Gastroesophageal sphincter (tissue), 4 donors: ENCODE data around the gene ATOSB. TPM values are rescaled to one million over a fixed set of nuclear protein-coding genes. Genes with fewer than 3 reads are reported as not detected.

Experiments
- ATAC-seq: fragments of 150-250 bp; one replicate; pipeline ENCODE4 v1.9.1; 2016; ENCODE audit warnings: mild to moderate bottlenecking, moderate library complexity
- H3K27ac ChIP-seq, 4 donors: fragments of 200-600 bp; sonication (generic) in 3 of 4; 1 replicate in 3 of 4; 2 replicates in 1 of 4; pipeline ENCODE4 v1.5.1; 2016 to 2019
- H3K27me3 ChIP-seq: fragments of 200-600 bp; sonication (generic); one replicate; pipeline ENCODE4 v1.5.1; 2019
- H3K36me3 ChIP-seq, 2 donors: fragments of 200-600 bp; sonication (generic); one replicate each; pipeline ENCODE4 v1.5.1; 2019; ENCODE audit warnings: control low read depth in 1 of 2
- H3K4me1 ChIP-seq, 3 donors: fragments of 200-600 bp; sonication (generic); 1 replicate in 2 of 3; 2 replicates in 1 of 3; pipeline ENCODE4 v1.5.1; 2016 to 2019; ENCODE audit warnings: control low read depth in 2 of 3
- H3K4me3 ChIP-seq, 2 donors: fragments of 200-600 bp; sonication (generic); one replicate each; pipeline ENCODE4 v1.5.1; 2019; ENCODE audit warnings: mild to moderate bottlenecking in 1 of 2, moderate library complexity in 1 of 2
- H3K9me3 ChIP-seq, 3 donors: fragments of 200-600 bp; sonication (generic); one replicate each; pipeline ENCODE4 v1.5.1; 2017 to 2019; ENCODE audit warnings: control low read depth in 2 of 3
- EP300 ChIP-seq: sonication (generic); formaldehyde crosslinking; IDR thresholded peaks from one replicate; pipeline ENCODE4 v1.6.1; 2017; ENCODE audit warnings: antibody characterized with exemption, mild to moderate bottlenecking
- POLR2A ChIP-seq, 2 donors: fragments of 450-650 bp; IDR thresholded peaks; one replicate each; pipeline ENCODE4 v1.6.1; 2017; ENCODE audit warnings: antibody characterized with exemption in 2 of 2, mild to moderate bottlenecking in 2 of 2, moderate library complexity in 1 of 2
- POLR2AphosphoS5 ChIP-seq: sonication (generic); formaldehyde crosslinking; IDR thresholded peaks from one replicate; pipeline ENCODE4 v1.6.1; 2017; ENCODE audit warnings: antibody characterized with exemption
- WGBS, 2 donors: methylation state at CpG; one replicate each; pipeline ENCODE4 v1.1.5; 2018; ENCODE audit warnings: low coverage in 1 of 2; 5-methylcytosine and 5-hydroxymethylcytosine counted together
- total RNA-seq, 4 donors: library from RNA; depleted of rRNA; stranded (reverse); fragments of >200 nt; gene quantifications; one replicate each; pipeline ENCODE4 v1.1.0, GENCODE V29; 2016
- TF ChIP-seq, protein P1 (sequence below), 4 experiments: fragments of 200-600 bp in 2 of 4; fragments of 450-650 bp in 2 of 4; sonication (generic) in 1 of 4; IDR thresholded peaks; one replicate each; pipeline ENCODE4 v1.5.1; 2017 to 2019; ENCODE audit warnings: antibody characterized with exemption in 4 of 4, mild to moderate bottlenecking in 2 of 4, moderate library complexity in 2 of 4

ATOSB gene
- total RNA-seq, 4 donors from 2014 or later, result 13.4 to 32.6 (median 18.3) TPM

DNA sequence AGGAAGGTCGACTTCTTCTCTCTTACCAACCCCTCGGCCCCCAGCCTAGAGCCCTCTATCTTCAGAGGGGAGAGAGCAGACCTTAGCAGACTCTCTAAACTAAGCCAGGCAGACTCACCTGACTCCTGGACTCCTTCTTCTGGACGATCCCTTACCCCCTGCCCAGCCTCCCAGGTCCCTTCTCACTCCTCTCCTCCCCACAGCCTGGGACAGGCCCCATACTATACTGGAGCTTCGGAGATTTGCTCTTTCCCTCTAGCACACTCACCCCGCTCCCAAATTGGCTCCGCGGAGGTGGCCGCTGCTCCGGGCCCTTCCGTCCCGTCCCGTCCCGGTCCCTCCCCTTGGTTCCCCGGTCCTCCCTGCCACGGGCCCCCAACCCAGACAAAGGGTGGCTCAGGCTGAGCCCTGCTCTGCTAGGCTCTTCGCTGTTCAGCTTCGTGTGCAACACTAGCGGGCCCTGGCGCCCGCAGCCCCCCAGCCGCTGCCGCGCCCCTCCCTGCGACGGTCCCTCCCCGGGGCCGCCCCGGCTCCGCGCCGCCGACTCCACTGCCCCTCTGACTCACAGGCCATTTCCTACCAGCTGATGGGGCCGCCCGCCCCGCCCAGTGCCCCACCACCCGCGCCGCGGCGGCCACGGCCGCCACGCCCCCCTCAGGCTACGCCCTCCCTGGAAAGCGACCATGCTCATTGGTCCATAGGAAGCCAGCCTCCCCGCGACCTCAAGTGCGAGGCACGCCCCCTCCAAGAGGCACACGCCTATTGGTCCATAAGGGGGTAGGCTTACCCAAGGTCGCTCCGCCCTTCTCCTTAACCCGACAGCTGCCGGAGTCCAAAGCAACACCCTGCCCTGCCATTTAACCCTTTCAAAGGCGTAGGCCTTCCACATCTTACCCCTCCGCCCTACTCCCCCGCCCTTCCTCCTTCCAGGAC, 4.4 kb downstream of the ATOSB start:
- ATAC-seq, result peak; percentile 87
- Histone ChIP-seq H3K4me3 (peak overlapping the region; percentile 73 to 88), H3K27me3 (no peaks in the 10 kb centered on the region), H3K9me3 (no peaks in the 10 kb centered on the region), H3K36me3 (peaks cover 0 to 25% of the 10 kb centered on the region in 2 donors), H3K27ac (peak overlapping the region; percentile 83 to 96 (median 88)), H3K4me1 (peaks cover 10 to 65% (median 39%) of the 10 kb centered on the region in 3 donors)
- WGBS, 2 donors, result 5 to 6% methylated on average over 5 to 6 of the region's 57 CpGs
- TF ChIP-seq EP300 (no peak), POLR2AphosphoS5 (peak; percentile 66), POLR2A (IDR thresholded peaks at IDR 0.05) (peak; percentile 54 to 79)

DNA sequence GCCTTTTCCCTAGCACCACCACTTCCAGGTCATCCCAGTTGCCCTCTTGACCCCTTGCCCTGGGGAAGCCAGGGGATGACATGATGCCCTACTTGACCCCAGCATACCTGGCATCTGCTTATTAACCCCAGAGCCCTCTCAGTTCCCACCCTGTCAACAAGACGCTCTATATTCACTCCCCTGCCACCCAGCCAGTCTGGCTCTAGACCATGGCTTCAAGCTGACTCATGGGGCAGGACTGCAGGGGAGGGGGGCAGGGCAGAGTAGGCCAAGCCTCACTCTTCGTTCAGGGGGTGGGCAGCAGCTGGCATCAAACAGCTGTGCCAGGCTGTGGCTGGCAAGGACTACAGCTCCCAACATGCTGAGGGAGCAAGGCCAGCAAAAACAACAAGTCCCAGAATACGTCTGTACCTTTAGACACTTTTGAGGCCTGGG, 5.3 kb downstream of the ATOSB start:
- H3K4me3 ChIP-seq, result peak overlapping the region in 1 of 2 donors; percentile 88
- H3K36me3 ChIP-seq, result peaks cover 0 to 34% of the 10 kb centered on the region in 2 donors
- TF ChIP-seq POLR2AphosphoS5 (peak; percentile 43), POLR2A (IDR thresholded peaks at IDR 0.05) (no peak)
- peak overlapping the region in 3 of 4 donors; percentile 84 to 96 (median 91) for H3K27ac ChIP-seq
- no peak for ATAC-seq
- H3K27me3 ChIP-seq, result no peaks in the 10 kb centered on the region
- no peaks in the 10 kb centered on the region for H3K9me3 ChIP-seq
- 15% methylated on average over 3 of the region's 3 CpGs; no CpG with 5 or more reads in 1 of the 2 donors for WGBS, 2 donors
- peaks cover 10 to 60% (median 38%) of the 10 kb centered on the region in 3 donors for H3K4me1 ChIP-seq

DNA sequence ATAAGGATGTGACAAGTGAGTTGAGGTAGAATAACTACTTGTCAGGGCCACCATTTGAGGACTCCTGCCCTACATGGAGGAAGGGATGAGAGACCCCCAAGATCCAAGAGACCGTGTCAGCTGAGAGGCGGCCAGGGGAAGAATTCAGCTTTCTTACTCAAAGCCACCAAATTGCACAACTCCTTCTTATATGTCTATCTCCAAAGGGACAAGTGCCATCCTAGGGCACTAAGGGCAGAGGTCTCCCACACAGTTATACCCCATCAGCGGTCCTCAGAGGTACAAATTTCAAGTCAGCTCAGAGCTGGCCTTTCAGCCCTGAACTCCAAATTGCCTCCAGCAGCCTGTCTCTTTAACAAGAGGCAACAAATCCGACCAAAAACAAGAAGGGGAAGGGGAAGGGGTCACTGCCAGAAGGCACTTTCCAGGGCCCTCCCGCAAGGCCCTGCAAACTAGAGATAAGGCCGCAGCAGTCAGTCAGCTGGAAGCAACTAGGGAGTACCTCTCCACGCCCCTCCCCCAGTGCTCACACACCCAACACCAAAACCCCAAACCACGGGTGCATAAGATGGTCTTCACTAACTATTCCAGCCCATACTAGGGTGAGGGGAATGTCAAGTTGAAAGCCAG, 6.6 kb downstream of the ATOSB start:
- H3K9me3 ChIP-seq, result no peaks in the 10 kb centered on the region
- TF ChIP-seq POLR2A (IDR thresholded peaks at IDR 0.05), result no peak
- WGBS, 2 donors, result 76 to 80% methylated on average over 1 to 5 of the region's 8 CpGs
- H3K36me3 ChIP-seq, result peaks cover 0 to 47% of the 10 kb centered on the region in 2 donors
- no peaks in the 10 kb centered on the region for H3K27me3 ChIP-seq
- H3K4me3 ChIP-seq, result no peak overlapping the region
- H3K27ac ChIP-seq, result no peak overlapping the region
- H3K4me1 ChIP-seq, result peaks cover 1 to 50% (median 25%) of the 10 kb centered on the region in 3 donors
- ATAC-seq, result no peak

DNA sequence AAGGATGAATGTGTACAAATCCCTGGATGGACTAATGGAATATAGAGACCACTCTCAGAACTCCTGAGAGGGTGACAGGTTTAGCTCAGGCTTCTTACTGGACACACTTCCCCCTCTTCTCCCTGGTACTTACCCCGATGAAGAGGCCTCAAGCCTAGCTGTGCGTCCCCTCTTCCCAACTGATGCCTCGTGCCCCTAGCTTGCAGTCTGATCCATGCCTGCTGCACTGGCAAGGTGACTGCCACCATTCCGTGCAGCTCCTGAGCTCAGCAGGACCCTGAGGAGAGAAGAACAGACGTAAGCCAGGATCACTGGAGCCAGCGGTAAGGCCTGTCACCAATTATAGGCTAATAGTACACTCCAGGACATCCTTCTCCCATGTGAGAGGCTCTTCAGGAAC, 7.2 kb downstream of the ATOSB start:
- TF ChIP-seq EP300, result no peak
- TF ChIP-seq, protein P1, sequence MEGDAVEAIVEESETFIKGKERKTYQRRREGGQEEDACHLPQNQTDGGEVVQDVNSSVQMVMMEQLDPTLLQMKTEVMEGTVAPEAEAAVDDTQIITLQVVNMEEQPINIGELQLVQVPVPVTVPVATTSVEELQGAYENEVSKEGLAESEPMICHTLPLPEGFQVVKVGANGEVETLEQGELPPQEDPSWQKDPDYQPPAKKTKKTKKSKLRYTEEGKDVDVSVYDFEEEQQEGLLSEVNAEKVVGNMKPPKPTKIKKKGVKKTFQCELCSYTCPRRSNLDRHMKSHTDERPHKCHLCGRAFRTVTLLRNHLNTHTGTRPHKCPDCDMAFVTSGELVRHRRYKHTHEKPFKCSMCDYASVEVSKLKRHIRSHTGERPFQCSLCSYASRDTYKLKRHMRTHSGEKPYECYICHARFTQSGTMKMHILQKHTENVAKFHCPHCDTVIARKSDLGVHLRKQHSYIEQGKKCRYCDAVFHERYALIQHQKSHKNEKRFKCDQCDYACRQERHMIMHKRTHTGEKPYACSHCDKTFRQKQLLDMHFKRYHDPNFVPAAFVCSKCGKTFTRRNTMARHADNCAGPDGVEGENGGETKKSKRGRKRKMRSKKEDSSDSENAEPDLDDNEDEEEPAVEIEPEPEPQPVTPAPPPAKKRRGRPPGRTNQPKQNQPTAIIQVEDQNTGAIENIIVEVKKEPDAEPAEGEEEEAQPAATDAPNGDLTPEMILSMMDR (IDR thresholded peaks at IDR 0.05), result no peak
- no peak for TF ChIP-seq POLR2AphosphoS5
- TF ChIP-seq POLR2A (IDR thresholded peaks at IDR 0.05), result no peak
- Histone ChIP-seq H3K27ac (no peak overlapping the region), H3K27me3 (no peaks in the 10 kb centered on the region), H3K36me3 (peaks cover 0 to 48% of the 10 kb centered on the region in 2 donors), H3K4me3 (no peak overlapping the region), H3K9me3 (no peaks in the 10 kb centered on the region), H3K4me1 (peaks cover 0 to 50% (median 23%) of the 10 kb centered on the region in 3 donors)
- WGBS, 2 donors, result 75 to 93% methylated on average over 2 to 3 of the region's 6 CpGs
- no peak for ATAC-seq

DNA sequence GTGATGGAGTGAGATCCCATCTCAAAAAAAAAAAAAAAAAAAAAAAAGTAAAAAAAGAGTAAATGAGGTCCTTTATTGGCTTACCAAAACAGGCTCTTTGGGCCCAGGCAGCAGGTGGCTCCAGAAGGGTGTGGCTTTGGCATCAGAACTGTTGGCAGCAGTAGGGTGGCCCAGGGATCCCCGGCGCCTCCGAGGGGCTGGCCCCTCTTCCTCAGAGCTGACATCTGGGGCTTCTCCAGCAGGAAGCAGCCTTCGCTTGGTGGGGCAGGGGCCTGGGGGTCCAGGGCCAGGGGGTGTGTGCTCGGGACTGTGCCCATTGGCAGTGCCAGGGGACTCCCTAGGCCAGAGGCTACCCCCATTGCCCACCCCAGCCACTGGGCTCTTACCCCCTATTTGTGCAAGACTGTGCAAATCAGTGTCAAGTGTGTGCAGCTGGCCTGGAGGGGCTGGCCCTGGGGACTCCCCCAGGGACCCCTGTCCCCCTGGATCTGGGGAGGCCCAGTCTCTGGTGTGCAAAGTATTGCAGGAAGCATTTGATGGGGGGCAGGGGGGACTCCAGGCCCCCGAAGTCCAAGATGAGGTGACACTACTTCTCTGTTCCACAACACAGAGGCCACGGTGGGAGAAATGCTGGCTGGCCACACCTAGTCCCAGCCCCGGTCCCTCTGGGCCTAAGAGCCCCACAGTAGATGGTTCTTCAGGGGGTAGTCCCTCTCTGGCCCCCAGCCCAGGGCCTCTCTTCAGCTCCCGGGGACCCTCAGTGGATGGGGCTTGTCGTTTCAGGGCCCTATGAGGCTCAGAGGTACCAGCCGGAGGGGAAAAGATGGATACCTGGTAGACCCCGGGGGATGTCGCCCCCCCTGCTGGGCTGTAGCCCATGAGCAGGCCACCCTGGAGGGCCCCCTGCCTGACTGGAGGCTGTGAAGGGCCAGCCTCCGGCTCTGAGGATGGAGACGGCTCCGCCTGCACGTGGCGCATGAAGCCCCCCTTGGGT, 8.1 kb downstream of the ATOSB start:
- Histone ChIP-seq H3K4me3 (no peak overlapping the region), H3K27ac (no peak overlapping the region), H3K27me3 (no peaks in the 10 kb centered on the region), H3K4me1 (peaks cover 0 to 45% (median 23%) of the 10 kb centered on the region in 3 donors), H3K9me3 (no peaks in the 10 kb centered on the region), H3K36me3 (peaks cover 0 to 48% of the 10 kb centered on the region in 2 donors)
- ATAC-seq, result no peak
- TF ChIP-seq, protein P1 (IDR thresholded peaks at IDR 0.05), result no peak
- TF ChIP-seq POLR2A (IDR thresholded peaks at IDR 0.05) (no peak), POLR2AphosphoS5 (no peak), EP300 (no peak)
- WGBS, 2 donors, result 56 to 92% methylated on average over 3 to 4 of the region's 18 CpGs
